ENCODE data around the gene MCC.

The MCC gene

DNA sequence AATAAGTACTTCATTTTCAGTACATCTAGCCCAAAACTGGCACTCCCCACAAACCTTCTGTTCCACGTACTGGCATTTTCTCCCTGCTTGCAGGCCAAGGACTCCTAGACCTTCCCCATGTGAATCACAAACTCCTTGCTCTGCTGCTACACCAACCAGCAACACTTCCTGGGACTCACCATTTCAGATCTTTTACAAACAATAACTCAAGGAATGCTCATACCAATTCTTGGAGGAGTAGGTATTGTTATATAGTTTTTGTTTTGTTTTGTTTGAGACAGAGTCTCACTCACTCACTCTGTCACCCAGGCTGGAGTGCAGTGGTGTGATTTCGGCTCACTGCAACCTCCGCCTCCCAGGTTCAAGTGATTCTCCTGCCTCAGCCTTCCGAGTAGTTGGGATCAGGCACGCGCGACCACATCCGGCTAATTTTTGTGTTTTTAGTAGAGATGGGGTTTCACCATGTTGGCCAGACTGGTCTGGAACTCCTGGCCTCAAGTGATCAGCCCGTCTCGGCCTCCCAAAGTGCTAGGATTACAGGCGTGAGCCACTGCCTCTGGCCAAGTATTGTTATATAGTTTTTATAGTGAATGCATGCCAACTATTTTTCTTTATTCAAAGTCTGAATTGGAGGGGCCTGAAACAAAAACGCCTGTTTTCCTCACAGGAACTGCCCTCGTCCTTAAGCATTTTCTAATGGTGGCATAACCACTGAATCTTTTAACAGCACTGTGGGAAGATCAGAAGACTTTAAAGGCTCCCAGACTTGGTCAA, 264.2 kb downstream of the MCC start:
- DNase-seq (ENCODE audit: low read depth) = no peak

GRCh38 chr5:113223315-113223714, 264.9 kb downstream of the MCC start:
- no peak for DNase-seq (ENCODE audit: low read depth)

GRCh38 chr5:113221294-113222176, 266.7 kb downstream of the MCC start:
- no peak for DNase-seq (ENCODE audit: low read depth)

- DNase-seq (ENCODE audit: low read depth) = no peak
Observed at GRCh38 chr5:113219695-113220094, 268.6 kb downstream of the MCC start.

DNA sequence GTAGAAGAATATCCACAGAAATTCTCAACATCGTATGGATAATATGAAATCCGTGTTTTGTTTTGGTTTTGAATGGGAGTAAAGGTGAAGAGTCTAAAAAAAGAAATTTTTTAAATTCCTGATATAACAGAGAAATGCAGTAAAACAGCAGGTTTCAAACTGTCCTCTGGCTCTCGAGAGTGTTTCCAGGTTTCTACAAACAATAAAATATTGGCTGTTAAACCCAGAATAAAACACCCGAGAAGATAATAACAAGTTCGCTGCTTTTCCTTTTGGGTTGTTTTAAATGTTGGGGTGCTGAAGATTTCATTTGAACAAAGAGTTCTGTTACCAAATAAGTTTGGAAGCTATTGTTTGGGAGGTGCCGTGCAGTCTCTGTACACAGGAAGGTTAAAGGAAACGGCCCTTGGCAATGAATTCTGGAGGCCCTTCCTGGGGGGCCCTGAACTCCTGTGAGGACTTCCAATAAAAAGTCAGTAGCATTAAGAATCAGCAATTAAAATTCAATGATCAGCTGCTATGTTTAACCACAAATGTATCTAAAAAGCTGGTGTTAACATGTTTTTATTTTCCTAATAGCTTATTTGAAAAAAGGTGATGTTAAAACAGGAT, 269.2 kb downstream of the MCC start:
- no peak for DNase-seq (ENCODE audit: low read depth)

GRCh38 chr5:113218200-113218599, 270.1 kb downstream of the MCC start:
- DNase-seq (ENCODE audit: low read depth) = no peak

- no peak for DNase-seq (ENCODE audit: low read depth)
Observed at GRCh38 chr5:113217619-113218184, 270.6 kb downstream of the MCC start.

GRCh38 chr5:113216545-113216944, 271.7 kb downstream of the MCC start:
- no peak for DNase-seq (ENCODE audit: low read depth)

- DNase-seq (ENCODE audit: low read depth) = peak; percentile 36
Observed at GRCh38 chr5:113215401-113216060, 272.7 kb downstream of the MCC start.

DNA sequence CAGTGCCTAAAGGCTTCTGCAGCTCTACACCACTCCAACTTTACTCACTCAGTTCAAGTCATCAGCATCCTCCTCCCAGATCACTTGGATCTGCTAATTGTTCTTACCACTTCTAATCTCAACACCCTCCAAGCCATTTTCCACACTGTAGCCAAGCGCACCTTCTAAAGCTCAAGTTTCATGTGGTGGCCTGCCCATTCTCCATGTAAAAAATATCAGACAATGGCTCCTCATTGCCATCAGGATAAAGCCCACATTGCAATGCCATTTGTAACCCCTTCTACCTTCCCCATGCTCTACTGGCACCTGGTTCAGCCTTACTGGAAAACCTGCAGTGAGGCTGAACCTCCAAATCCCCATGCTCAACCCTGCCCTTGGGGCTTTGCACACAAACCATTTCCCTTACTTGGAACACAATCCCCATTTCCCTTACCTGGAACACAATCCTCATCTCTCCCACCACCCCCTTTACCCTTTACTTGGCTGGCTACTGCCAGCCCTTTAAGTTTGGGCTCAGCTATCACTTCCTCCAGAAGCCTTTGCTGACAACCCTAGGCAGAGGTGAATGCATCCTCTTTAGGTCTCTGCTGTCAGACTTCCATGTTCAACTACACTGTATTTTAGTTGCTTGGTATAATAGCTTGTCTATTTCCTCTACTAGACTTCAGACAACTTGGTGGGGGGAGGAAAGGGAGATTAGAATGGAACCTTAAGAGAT, 273.5 kb downstream of the MCC start:
- no peak for DNase-seq (ENCODE audit: low read depth)

GRCh38 chr5:113213551-113214425, 274.5 kb downstream of the MCC start:
- DNase-seq (ENCODE audit: low read depth) = no peak

GRCh38 chr5:113212244-113212920, 275.9 kb downstream of the MCC start:
- no peak for DNase-seq (ENCODE audit: low read depth)

GRCh38 chr5:113209498-113209897, 278.8 kb downstream of the MCC start:
- DNase-seq (ENCODE audit: low read depth) = no peak

DNA sequence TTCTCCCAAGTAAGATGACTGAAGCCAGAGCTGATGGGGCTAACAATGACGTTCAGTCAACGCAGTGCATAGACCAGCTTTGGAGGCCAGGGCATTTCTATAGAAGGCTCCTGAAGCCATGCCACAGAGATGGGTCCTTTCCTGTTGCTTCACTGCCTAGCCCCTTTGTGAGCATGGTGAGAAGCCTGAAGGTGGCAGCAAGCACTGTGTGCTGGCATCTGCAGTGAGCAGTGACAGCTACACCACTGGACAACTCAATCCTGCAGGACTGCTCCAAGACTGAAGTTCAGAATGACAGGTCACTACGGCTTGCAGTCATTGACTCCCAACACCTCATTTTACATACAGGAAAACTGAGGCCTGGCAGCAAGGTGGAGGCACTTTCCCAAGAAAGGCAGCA, 282.4 kb downstream of the MCC start:
- no peak for DNase-seq (ENCODE audit: low read depth)

DNA sequence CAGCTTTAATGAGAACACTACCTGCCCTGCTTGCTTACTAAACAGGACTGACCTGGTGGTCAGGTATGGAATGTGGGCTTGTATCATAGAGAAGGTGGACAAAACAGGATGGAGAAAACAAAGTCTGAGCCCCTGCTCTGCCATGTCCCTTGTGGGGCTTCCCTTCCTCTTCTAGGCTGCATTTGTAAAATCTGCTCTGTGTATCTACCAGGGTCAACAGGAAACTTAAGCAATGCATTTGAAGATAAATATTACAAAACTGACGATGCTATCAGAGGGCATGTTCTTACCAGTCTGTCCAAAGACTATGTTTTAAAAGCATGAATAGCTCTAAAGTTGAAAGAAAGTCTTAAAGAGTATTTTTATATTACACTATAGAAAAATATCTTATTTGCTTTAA, 282.9 kb downstream of the MCC start:
- DNase-seq (ENCODE audit: low read depth) = no peak

GRCh38 chr5:113204525-113205161, 283.6 kb downstream of the MCC start:
- peak; percentile 7 for DNase-seq (ENCODE audit: low read depth)

GRCh38 chr5:113203916-113204315, 284.3 kb downstream of the MCC start:
- DNase-seq (ENCODE audit: low read depth) = no peak

DNA sequence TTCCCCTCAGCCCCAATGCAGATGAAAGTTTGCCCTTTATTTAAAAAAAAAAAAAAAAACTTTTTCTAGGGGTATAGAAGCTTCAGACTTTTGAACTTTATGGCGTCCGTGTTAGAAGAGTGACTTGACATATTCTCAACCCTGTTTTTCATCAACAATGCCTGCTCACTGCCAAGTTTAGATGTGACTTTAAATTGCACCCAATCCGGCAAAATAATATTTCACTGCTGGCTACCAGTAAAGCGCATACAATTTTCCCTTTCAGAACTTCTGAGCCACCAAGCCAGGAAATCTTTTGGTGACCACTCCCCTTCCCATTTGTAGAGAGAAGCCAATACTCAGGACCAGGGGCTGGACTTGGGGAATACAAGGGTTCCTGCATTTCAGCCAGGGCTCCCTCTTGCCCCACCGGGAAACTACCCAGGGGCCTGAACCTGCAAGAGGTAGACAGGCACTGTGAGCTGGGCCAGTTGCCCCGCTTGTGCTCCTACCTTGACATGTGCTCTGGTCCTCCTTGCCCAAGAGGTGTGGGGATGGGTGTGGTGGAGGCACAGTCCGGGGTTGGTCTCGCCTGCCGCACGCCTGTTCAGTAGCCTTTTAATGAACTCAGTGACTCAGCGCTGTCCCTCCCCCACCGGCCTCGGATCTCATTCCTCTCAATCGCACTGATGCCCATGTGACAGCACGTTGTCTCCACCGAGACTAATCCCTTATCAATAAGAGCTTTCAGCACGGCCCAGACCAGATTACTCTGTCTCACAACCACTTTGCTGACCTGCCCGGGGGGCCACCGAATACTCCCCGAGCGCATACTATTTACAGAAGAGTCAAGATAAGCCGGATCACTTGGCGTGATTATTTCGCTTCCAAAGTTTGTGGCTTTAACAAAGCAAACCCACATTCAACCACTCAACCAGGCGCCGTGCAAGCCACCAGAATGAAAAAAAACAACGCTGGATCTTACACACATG, 285.2 kb downstream of the MCC start:
- no peak for DNase-seq (ENCODE audit: low read depth)
